GM18505 (cell line): ENCODE data around the gene LRP1-AS.
"Not testable (repeated sequence)": the region's sequence is repeated elsewhere in the genome, so short reads cannot be mapped to it uniquely, and the experiment has no call there.

Source experiments
- ATAC-seq: cut with Tn5 transposase; IDR thresholded peaks from one replicate; pipeline ENCODE4 v1.9.1; 2021; ENCODE audit not compliant: unreplicated experiment
- POLR2A ChIP-seq: IDR thresholded peaks from 4 replicates; pipeline ENCODE4 v1.6.1; 2011; ENCODE audit warnings: borderline replicate concordance; ENCODE audit not compliant: insufficient read depth, insufficient read length; ENCODE audit errors: extremely low read depth

The LRP1-AS gene

DNA sequence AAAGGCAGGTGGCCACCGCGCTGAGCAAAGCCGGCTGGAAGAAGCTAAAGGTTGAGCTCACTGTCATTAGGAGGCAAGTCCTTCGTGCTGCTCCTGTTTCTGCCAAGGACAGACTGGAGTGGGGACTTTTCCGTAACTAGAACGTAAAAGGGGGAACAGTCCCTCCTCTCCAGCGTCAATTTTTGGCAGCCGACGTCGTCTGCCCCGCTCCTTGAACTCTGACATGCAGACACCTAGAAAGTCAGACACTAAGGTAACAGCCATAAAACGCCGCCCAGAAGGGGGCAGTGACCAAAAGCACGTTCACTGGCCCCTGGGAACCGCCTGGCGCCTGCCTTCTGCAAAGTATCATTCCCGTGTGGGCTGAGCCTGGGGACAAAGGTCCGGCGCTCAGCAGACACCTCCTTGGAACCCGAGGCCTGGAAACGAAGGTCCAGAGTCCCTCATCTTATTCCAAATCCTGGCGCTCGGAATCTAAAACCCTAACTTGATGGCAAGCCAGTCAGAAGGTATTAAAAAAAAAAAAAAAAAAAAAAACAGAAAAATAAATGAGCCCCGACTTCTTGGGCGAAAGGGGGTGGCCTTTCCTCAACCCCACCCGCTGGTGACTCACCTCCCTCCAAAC is 20.2 kb downstream of the LRP1-AS start:
- no peak for ATAC-seq
- no peak for TF ChIP-seq POLR2A

DNA sequence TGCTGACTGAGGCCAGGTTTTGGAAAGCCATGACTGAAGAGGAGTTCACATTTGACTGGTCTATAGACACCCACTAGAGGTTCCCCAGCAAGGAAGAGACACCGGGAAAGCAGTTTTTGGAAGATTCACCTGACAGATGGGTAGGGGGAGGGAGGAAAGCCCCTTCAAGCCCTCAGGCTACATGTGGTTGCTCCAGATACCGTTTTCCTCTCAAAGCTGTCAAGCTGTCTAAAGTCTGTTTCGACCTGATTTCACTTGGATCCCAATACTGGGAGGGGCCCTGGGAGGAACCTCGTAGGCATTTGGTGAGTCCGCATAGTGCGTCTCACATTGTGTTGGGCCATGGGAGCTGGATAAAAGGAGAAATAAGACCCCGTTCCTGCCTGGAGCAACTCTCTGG is 20.9 kb downstream of the LRP1-AS start:
- ATAC-seq = no peak
- TF ChIP-seq POLR2A = no peak

DNA sequence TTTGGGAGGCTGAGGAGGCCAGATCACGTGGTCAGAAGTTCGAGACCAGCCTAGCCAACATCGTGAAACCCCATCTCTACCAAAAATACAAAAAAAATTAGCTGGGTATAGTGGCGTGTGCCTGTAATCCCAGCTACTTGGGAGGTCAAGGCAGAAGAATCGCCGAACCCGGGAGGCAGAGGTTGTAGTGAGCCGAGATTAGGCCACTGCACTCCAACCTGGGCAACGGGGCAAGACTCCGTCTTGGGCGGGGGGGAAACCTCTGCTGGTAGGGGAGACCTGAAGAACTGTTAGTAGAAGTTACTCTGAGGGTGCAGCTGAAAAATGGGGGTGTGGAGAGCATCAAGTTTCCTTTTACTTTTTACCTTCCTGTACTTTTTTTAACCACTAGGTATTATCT is 21.4 kb downstream of the LRP1-AS start:
- TF ChIP-seq POLR2A = no peak

GRCh38 chr12:57124261-57124877 is 23.1 kb downstream of the LRP1-AS start:
- ATAC-seq = no peak

More for the DNA sequence above, 21.4 kb downstream of the LRP1-AS start:
- no peak for ATAC-seq

DNA sequence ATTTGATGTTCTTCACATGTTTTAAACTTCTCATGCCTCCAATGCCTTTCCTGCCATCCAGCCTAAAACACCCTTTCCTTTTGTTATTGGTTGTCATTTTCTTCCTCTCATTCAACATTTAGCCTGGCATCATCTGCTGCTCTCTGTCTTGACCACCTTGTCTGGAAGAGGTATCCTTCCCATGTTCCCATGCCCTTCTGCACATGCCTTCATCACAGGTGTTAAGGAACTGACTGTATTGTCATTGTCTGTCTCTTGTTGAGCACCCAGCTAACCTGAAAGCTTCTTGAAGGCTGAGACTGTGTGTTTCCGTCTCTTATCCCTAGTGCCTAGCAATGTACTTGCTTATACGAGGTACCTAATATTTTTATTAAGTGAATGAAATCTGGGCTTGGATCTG is 23.6 kb downstream of the LRP1-AS start:
- ATAC-seq = no peak
- TF ChIP-seq POLR2A = no peak

More at GRCh38 chr12:57124261-57124877, 23.1 kb downstream of the LRP1-AS start:
- TF ChIP-seq POLR2A = no peak

GRCh38 chr12:57120718-57121117 is 26.7 kb downstream of the LRP1-AS start:
- not testable (repeated sequence) for ATAC-seq

GRCh38 chr12:57119294-57120085 is 27.9 kb downstream of the LRP1-AS start:
- no peak for TF ChIP-seq POLR2A
- ATAC-seq = no peak

GRCh38 chr12:57118711-57119271 is 28.6 kb downstream of the LRP1-AS start:
- no peak for TF ChIP-seq POLR2A
- ATAC-seq = no peak

- ATAC-seq = no peak
- TF ChIP-seq POLR2A = no peak
These were observed 30.7 kb downstream of the LRP1-AS start for GRCh38 chr12:57116580-57117281.

DNA sequence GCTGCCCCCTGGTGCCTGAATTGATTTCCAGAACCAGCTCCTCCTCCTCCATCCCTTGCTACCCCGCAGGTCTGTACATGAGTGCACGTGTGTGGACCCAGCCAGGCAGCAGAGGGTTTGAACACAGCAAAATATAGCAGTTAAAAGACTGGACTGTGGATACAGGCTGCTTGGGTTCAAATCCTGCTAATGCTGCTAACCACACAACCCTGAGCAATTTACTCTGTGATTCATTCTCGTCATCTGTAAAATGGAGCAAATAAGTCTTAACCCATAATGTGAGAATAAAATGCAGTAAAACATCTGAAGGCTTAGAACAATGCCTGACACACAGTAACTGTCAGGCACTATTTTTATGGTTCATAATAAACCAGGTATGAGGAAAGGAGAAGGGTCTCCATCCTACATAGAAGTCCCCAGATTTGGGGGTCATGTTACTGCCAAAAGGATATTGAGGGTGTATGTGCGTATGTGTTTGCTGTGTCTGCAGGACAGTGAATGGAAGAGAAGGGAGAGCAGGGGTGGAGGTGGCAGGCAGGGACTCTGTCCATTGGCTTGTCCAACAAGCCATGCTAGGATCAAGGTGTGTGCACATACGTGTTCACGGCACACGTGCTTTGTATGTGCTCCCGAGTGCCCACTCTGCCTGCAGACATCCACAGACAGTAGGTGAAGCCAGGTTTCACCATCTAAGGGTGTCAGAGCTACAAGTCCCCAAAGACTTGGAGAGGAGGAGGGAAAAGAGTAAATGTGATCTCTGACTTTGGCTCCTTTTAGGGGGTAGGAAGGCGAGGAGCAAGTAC is 34.7 kb downstream of the LRP1-AS start:
- TF ChIP-seq POLR2A = no peak
- ATAC-seq = peak; percentile 51

- ATAC-seq = peak; percentile 39
- peak; percentile 75 for TF ChIP-seq POLR2A
These were observed 36.2 kb downstream of the LRP1-AS start, which contains the start of gene STAT6 for GRCh38 chr12:57111031-57111734. TSS of gene STAT6 (minus strand) at chr12:57111362. CDS start at chr12:57108278, 3,084 bp downstream.
